SU-DHL-6 (cell line): Measurements from ENCODE around the gene ATG14.
A peak's percentile ranks its signal among the peaks of the same experiment; 100 is the strongest.

ENCODE experiments used
- CTCF ChIP-seq: fragments of 200-600 bp; sonication (generic); IDR thresholded peaks from one replicate; pipeline ENCODE4 v1.5.1; 2017; ENCODE audit warnings: antibody characterized with exemption, mild to moderate bottlenecking, low read length, moderate library complexity; ENCODE audit not compliant: insufficient read depth, poor library complexity, severe bottlenecking
- EZH2phosphoT487 ChIP-seq: fragments of 200-600 bp; sonication (generic), shearing (Covaris generic); conservative IDR thresholded peaks from 2 replicates; pipeline ENCODE4 v1.6.1; 2018; ENCODE audit warnings: mild to moderate bottlenecking, antibody characterized with exemption, low read length, moderate library complexity, mixed read lengths

- TF ChIP-seq CTCF (peak; percentile 26), EZH2phosphoT487 (no peak)
Observed at GRCh38 chr14:55416866-55417265, 5.2 kb upstream of the ATG14 start.
